SK-N-MC (cell line): Measurements from ENCODE around the gene NPR2.

Source experiments
- EZH2 ChIP-seq: fragments of 200-600 bp; sonication (generic); IDR thresholded peaks from one replicate; pipeline ENCODE4 v1.6.1; 2017; ENCODE audit warnings: antibody characterized with exemption
- FOXP2 ChIP-seq: optimal IDR thresholded peaks from 2 replicates; pipeline ENCODE3; 2011; ENCODE audit warnings: mild to moderate bottlenecking, moderate library complexity; ENCODE audit not compliant: insufficient read depth; ENCODE audit errors: extremely low read length, control extremely low read depth
- POLR2AphosphoS5 ChIP-seq: IDR thresholded peaks from 2 replicates; pipeline ENCODE4 v1.6.1; 2012; ENCODE audit warnings: mild to moderate bottlenecking, low read depth, low read length, borderline replicate concordance

- TF ChIP-seq POLR2AphosphoS5 (no peak), EZH2 (no peak), FOXP2 (no peak)
Measured at GRCh38 chr9:35755071-35755470, 36.3 kb upstream of the NPR2 start.
